Stimulated activated memory B cell treated with anti-CD40 and anti-IgM and Interleukin-4, amounts not matched to agents 10 μg/mL and 1 μg/mL and 100 μg/mL, for 72 hours (primary cell): ENCODE measurements around the gene STPG3.
"Not testable (repeated sequence)": the region's sequence is repeated elsewhere in the genome, so short reads cannot be mapped to it uniquely, and the experiment has no call there.

ENCODE experiments used
- ATAC-seq: fragments of 150-1000 bp; cut with Tn5 transposase; 2 replicates; pipeline ENCODE4 v1.10.0; 2021
- H3K27ac Mint-ChIP-seq: one replicate; pipeline ENCODE4 v1.8.0; 2022; ENCODE audit warnings: mild to moderate bottlenecking, mixed read lengths
- H3K27me3 Mint-ChIP-seq: one replicate; pipeline ENCODE4 v1.8.0; 2022; ENCODE audit warnings: mixed read lengths
- H3K36me3 Mint-ChIP-seq: one replicate; pipeline ENCODE4 v1.8.0; 2022; ENCODE audit warnings: mixed read lengths
- H3K4me1 Mint-ChIP-seq: one replicate; pipeline ENCODE4 v1.8.0; 2022; ENCODE audit warnings: mixed read lengths
- H3K4me3 Mint-ChIP-seq: one replicate; pipeline ENCODE4 v1.8.0; 2022; ENCODE audit warnings: mild to moderate bottlenecking, moderate library complexity, mixed read lengths
- H3K9me3 Mint-ChIP-seq: one replicate; pipeline ENCODE4 v1.8.0; 2022; ENCODE audit warnings: mixed read lengths

The STPG3 gene

GRCh38 chr9:137236238-137236935 lies 14.7 kb upstream of the STPG3 start:
- Mint-ChIP-seq H3K4me1 (peaks cover 48% of the 10 kb centered on the region), H3K27ac (no peak overlapping the region), H3K9me3 (no peaks in the 10 kb centered on the region), H3K4me3 (peak overlapping the region; percentile 29), H3K27me3 (peaks cover 25% of the 10 kb centered on the region), H3K36me3 (no peaks in the 10 kb centered on the region)
- peak; percentile 53 for ATAC-seq

GRCh38 chr9:137236936-137237421 lies 14.1 kb upstream of the STPG3 start:
- ATAC-seq: no peak
- H3K4me3 Mint-ChIP-seq: peak overlapping the region; percentile 29
- no peaks in the 10 kb centered on the region for H3K36me3 Mint-ChIP-seq

DNA sequence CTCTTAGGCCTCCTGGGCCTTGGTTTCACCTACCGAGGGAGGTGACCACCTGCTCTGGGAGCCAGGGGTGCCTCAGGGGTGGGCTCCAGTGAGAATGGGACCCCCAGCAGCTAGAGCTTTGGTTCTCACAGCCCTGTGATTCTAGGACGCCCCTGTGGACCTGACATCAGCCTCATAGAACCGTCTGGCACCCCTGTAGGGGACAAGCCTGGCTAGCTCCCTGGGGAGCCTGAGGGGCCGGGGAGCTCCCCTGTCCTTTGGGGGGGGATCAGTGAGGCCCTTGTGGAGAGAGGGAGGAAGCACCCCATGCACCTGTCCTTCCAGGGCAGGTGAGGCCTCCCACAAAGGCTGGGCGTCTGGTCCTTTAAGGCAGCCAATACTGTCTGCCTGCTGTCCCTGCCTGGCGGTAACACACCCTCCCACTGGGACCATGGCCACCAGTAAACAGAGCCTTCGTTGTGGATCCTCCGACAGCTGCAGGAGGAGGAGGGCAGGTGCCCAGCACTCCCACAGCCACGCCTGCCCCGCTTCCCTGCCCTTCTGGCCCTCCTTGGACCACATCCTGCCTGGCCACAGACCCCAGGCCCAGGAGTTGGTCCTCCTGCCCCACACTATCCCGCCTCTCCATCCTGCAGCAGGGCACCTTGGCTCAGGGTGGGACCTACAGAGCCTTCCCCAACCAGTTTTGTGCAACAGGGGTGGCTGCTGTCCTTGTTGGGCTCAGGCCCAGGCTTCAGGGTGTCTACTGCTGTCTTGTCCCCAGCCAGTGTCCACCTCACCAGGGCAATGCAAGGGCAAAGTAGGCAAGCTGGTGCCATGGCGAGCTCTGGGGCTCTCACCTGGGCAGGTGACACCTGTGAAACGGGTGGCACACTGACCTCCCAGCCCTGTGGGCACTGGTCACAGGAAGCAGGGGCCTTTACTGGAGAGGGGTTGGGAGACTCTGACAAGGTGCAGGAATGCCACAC lies 13.0 kb upstream of the STPG3 start:
- Mint-ChIP-seq H3K9me3 (no peaks in the 10 kb centered on the region), H3K36me3 (peaks cover 10% of the 10 kb centered on the region), H3K4me1 (peaks cover 59% of the 10 kb centered on the region), H3K27ac (no peak overlapping the region), H3K4me3 (no peak overlapping the region), H3K27me3 (peaks cover 12% of the 10 kb centered on the region)
- ATAC-seq: no peak

More at GRCh38 chr9:137236936-137237421, 14.1 kb upstream of the STPG3 start:
- H3K27ac Mint-ChIP-seq: no peak overlapping the region
- peaks cover 19% of the 10 kb centered on the region for H3K27me3 Mint-ChIP-seq
- H3K9me3 Mint-ChIP-seq: no peaks in the 10 kb centered on the region
- peaks cover 49% of the 10 kb centered on the region for H3K4me1 Mint-ChIP-seq

GRCh38 chr9:137239541-137240200 lies 11.4 kb upstream of the STPG3 start:
- H3K36me3 Mint-ChIP-seq: peaks cover 16% of the 10 kb centered on the region
- not testable (repeated sequence) for H3K27me3 Mint-ChIP-seq, H3K9me3 Mint-ChIP-seq, ATAC-seq
- peaks cover 71% of the 10 kb centered on the region for H3K4me1 Mint-ChIP-seq
- H3K4me3 Mint-ChIP-seq: peak overlapping the region; percentile 86
- peak overlapping the region; percentile 69 for H3K27ac Mint-ChIP-seq

DNA sequence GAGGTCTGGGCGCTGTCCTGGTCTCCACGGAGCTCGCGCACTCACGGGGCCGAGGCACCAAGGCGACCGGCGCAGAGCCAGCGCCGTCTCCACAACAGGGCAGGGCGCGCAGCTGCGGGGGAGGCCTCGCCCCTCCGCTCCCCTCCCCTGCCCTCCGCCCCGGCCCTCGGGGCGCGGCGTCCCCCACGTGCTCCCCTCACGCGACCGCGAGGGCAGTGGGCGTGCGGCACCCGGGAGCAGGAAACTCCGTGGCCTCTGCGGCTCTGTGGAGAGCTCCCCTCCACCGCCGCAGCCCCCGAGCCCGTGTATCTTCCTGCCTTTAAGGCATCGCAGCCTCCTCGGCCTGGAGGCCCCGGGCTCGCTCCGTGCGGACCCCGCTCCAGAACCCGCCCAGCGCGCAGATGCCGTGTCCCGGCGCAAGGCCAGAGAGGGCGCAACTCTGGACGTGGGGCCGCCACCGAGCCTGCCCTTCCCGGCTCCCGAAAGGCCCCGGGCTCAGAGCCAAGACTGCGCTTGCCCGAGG lies 10.7 kb upstream of the STPG3 start:
- H3K4me1 Mint-ChIP-seq: peaks cover 64% of the 10 kb centered on the region
- peak; percentile 61 for ATAC-seq
- peaks cover 1% of the 10 kb centered on the region for H3K27me3 Mint-ChIP-seq
- H3K9me3 Mint-ChIP-seq: no peaks in the 10 kb centered on the region
- peak overlapping the region; percentile 69 for H3K27ac Mint-ChIP-seq
- H3K36me3 Mint-ChIP-seq: peaks cover 16% of the 10 kb centered on the region
- peak overlapping the region; percentile 86 for H3K4me3 Mint-ChIP-seq

- H3K36me3 Mint-ChIP-seq: peaks cover 16% of the 10 kb centered on the region
- H3K9me3 Mint-ChIP-seq: no peaks in the 10 kb centered on the region
- H3K4me3 Mint-ChIP-seq: peak within 1 kb of the TSS; percentile 86
- H3K27ac Mint-ChIP-seq: peak within 1 kb of the TSS; percentile 69
- peak; percentile 89 for ATAC-seq
- no peaks in the 10 kb centered on the region for H3K27me3 Mint-ChIP-seq
- H3K4me1 Mint-ChIP-seq: peaks cover 61% of the 10 kb centered on the region
Measured at GRCh38 chr9:137240841-137241489, 10.1 kb upstream of the STPG3 start, which contains the start of gene TUBB4B. Gene TUBB4B (plus strand): TSS chr9:137241287. CDS start chr9:137241361, 74 bp downstream.

DNA sequence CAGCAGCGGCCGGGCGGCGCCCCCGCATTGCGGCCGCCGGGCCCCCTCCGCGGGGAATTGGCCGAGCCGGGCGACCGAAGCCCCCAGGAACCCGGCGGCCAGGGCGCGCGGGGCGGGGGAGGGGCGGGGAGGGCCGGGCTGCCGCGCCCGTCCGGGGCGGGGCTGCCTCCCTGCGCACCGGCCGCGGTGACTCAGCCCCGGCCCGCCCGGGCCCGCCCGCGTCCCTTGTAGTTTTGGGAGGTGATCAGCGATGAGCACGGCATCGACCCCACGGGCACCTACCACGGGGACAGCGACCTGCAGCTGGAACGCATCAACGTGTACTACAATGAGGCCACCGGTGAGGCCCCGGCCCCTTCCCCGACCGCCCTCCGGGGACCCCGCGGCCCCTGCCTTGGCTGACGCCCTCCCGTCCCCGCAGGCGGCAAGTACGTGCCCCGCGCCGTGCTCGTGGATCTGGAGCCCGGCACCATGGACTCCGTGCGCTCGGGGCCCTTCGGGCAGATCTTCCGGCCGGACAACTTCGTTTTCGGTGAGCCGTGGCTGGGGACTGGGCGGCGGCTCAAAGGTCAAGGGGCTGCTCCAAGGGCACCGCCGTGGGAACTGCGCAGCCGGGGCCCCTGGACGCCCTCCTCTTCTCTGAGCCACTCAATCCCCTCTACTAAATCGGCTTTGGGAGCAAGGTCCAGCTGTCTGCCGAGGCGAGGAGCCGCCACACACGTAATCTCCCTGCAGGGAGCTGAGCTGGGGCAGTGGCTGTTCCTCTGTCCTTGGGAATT lies 9.4 kb upstream of the STPG3 start:
- Mint-ChIP-seq H3K36me3 (peaks cover 16% of the 10 kb centered on the region), H3K27me3 (no peaks in the 10 kb centered on the region), H3K4me3 (peak overlapping the region; percentile 86), H3K9me3 (no peaks in the 10 kb centered on the region), H3K4me1 (peaks cover 55% of the 10 kb centered on the region), H3K27ac (peak overlapping the region; percentile 69)
- ATAC-seq: peak; percentile 46

- H3K4me3 Mint-ChIP-seq: peak overlapping the region; percentile 78
- peaks cover 16% of the 10 kb centered on the region for H3K36me3 Mint-ChIP-seq
- peak overlapping the region; percentile 69 for H3K27ac Mint-ChIP-seq
- H3K4me1 Mint-ChIP-seq: peaks cover 49% of the 10 kb centered on the region
- no peak for ATAC-seq
- no peaks in the 10 kb centered on the region for H3K27me3 Mint-ChIP-seq
- H3K9me3 Mint-ChIP-seq: no peaks in the 10 kb centered on the region
Measured at GRCh38 chr9:137242269-137243203, 8.6 kb upstream of the STPG3 start.

DNA sequence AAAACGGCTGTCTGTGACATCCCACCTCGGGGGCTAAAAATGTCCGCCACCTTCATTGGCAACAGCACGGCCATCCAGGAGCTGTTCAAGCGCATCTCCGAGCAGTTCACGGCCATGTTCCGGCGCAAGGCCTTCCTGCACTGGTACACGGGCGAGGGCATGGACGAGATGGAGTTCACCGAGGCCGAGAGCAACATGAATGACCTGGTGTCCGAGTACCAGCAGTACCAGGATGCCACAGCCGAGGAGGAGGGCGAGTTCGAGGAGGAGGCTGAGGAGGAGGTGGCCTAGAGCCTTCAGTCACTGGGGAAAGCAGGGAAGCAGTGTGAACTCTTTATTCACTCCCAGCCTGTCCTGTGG lies 7.8 kb upstream of the STPG3 start:
- peaks cover 16% of the 10 kb centered on the region for H3K36me3 Mint-ChIP-seq
- not testable (repeated sequence) for H3K27me3 Mint-ChIP-seq, H3K27ac Mint-ChIP-seq, H3K9me3 Mint-ChIP-seq, ATAC-seq
- H3K4me1 Mint-ChIP-seq: peaks cover 42% of the 10 kb centered on the region
- H3K4me3 Mint-ChIP-seq: peak overlapping the region; percentile 78

DNA sequence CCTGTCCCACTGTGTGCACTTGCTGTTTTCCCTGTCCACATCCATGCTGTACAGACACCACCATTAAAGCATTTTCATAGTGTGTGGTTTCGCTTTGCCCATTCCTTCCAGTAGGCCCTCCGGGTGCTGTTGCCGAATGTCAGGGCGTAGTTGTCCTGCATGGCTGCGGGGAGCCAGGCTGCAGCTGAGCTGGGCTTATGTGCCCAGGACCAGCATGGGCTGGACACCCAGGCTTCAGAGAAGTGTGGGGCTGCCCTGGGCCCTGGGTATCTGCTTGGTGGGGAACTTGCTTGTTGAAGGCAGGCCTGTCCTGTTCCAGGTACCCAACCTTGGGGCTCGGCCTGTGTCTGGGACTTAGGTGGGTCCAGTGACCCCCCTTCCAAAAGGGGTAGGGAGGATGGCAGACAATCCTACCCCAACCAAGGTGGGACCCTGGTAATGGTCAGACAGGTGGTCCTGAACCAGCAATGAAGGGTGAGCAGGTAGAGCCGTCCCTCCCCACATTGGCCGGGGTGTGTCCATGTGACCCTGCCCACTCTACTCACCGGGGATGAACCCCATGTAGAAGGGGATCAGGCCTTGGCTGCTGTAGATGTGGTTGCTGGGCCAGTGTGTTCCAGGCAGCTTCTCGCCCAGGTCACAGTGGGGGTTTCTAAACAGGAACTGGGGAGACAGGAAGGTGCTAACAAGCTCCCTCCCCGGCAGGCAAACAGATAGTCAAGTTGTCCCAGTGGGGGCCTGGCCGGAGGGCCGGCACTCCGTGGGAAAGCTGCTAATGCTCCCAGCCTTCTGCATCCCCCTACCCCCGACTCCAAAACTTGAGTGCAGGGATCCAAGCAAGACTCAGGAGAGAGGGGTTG lies 7.2 kb upstream of the STPG3 start:
- Mint-ChIP-seq H3K9me3 (no peaks in the 10 kb centered on the region), H3K4me1 (peaks cover 36% of the 10 kb centered on the region), H3K4me3 (no peak overlapping the region), H3K27me3 (no peaks in the 10 kb centered on the region), H3K36me3 (peaks cover 16% of the 10 kb centered on the region), H3K27ac (no peak overlapping the region)
- ATAC-seq: no peak

- H3K9me3 Mint-ChIP-seq: no peaks in the 10 kb centered on the region
- H3K27ac Mint-ChIP-seq: no peak overlapping the region
- peaks cover 27% of the 10 kb centered on the region for H3K4me1 Mint-ChIP-seq
- peaks cover 16% of the 10 kb centered on the region for H3K36me3 Mint-ChIP-seq
- ATAC-seq: no peak
- no peaks in the 10 kb centered on the region for H3K27me3 Mint-ChIP-seq
- no peak overlapping the region for H3K4me3 Mint-ChIP-seq
Measured at GRCh38 chr9:137244486-137245449, 6.3 kb upstream of the STPG3 start.
